Body of pancreas (tissue), 4 donors: ENCODE measurements around the gene SMIM41.

Experiments
- POLR2A ChIP-seq, 3 donors: fragments of 450-650 bp; IDR thresholded peaks; one replicate each; pipeline ENCODE4 v1.6.1; 2016; ENCODE audit warnings: antibody characterized with exemption in 3 of 3, mild to moderate bottlenecking in 2 of 3
- TF ChIP-seq, protein P1 (sequence below), 7 experiments: fragments of 450-650 bp in 4 of 7; fragments of 200-600 bp in 3 of 7; sonication (generic) in 3 of 7; IDR thresholded peaks; one replicate each; pipeline ENCODE4 v1.5.1; 2016 to 2019; ENCODE audit warnings: antibody characterized with exemption in 7 of 7

DNA sequence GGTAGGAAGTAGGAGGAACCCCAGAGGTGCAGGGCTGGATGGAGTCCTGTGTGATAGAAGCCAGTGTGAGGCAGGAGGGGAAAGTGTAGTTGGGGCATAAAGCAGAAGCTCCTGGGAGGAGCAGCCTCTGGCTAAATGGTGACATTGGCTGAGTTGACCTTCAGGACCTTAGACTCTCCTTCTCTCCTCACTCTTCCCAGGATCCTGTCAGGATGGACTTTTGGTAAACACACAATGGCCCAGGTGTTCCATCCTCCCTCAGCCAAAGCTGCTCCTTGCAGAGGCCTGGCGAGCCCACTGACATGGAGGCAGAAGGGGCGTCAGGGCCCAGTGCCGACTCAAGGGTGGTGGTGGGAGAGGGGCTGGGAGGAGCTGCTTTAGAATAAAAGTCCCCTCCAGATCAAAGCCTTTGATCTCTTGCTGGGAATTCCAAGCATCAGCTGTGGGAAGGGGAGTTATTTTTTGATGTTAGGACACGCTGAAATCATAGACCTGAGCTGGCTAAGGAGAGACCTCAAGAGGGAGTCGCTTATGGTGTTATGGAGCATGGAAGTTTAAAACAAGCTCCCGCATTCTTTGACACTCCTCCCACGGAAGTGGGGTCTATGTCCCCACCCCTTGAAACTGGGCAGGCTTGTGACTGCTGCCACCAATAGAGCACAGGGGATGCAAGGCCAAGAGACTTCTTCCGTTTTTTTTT, 44.1 kb downstream of the SMIM41 start:
- TF ChIP-seq, protein P1, sequence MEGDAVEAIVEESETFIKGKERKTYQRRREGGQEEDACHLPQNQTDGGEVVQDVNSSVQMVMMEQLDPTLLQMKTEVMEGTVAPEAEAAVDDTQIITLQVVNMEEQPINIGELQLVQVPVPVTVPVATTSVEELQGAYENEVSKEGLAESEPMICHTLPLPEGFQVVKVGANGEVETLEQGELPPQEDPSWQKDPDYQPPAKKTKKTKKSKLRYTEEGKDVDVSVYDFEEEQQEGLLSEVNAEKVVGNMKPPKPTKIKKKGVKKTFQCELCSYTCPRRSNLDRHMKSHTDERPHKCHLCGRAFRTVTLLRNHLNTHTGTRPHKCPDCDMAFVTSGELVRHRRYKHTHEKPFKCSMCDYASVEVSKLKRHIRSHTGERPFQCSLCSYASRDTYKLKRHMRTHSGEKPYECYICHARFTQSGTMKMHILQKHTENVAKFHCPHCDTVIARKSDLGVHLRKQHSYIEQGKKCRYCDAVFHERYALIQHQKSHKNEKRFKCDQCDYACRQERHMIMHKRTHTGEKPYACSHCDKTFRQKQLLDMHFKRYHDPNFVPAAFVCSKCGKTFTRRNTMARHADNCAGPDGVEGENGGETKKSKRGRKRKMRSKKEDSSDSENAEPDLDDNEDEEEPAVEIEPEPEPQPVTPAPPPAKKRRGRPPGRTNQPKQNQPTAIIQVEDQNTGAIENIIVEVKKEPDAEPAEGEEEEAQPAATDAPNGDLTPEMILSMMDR (IDR thresholded peaks at IDR 0.05): no peak
- no peak for TF ChIP-seq POLR2A (IDR thresholded peaks at IDR 0.05)
